Aorta (tissue), 5 donors: ENCODE data around the gene TTPAL. TPM values are rescaled to one million over a fixed set of nuclear protein-coding genes. Genes with fewer than 3 reads are reported as not detected.

Experiments used
- ATAC-seq: fragments of 200-7000 bp; cut with Tn5 transposase; one replicate; pipeline ENCODE4 v1.9.1; 2022; ENCODE audit warnings: moderate library complexity; ENCODE audit not compliant: low FRiP score
- DNase-seq, 2 donors: peaks; one replicate each; pipeline ENCODE4 v3.0.0-alpha.2; 2020
- H3K27ac ChIP-seq, 2 donors: one replicate each; pipeline ENCODE4 v1.5.1; 2013; ENCODE audit warnings: low read length in 2 of 2, mild to moderate bottlenecking in 2 of 2, moderate library complexity in 2 of 2, control low read depth in 1 of 2, inconsistent platforms in 1 of 2, low read depth in 1 of 2
- H3K27me3 ChIP-seq, 2 donors: one replicate each; pipeline ENCODE4 v1.6.1; 2013; ENCODE audit warnings: control low read depth in 1 of 2, low read length in 1 of 2, mild to moderate bottlenecking in 1 of 2, moderate library complexity in 1 of 2; ENCODE audit not compliant: insufficient read depth in 2 of 2, control insufficient read depth in 1 of 2
- H3K36me3 ChIP-seq, 2 donors: one replicate each; pipeline ENCODE4 v1.6.1; 2013; ENCODE audit warnings: control low read depth in 1 of 2, low read length in 1 of 2, mild to moderate bottlenecking in 1 of 2; ENCODE audit not compliant: insufficient read depth in 2 of 2, control insufficient read depth in 1 of 2
- H3K4me1 ChIP-seq, 2 donors: one replicate each; pipeline ENCODE4 v1.6.1; 2013; ENCODE audit warnings: low read length in 2 of 2, control low read depth in 1 of 2, mild to moderate bottlenecking in 1 of 2, moderate library complexity in 1 of 2; ENCODE audit not compliant: insufficient read depth in 2 of 2, control insufficient read depth in 1 of 2
- H3K4me3 ChIP-seq, 2 donors: one replicate each; pipeline ENCODE4 v1.5.1; 2013; ENCODE audit warnings: low read length in 2 of 2, control low read depth in 1 of 2, mild to moderate bottlenecking in 1 of 2
- H3K9me3 ChIP-seq: one replicate; pipeline ENCODE4 v1.6.1; 2013; ENCODE audit warnings: mild to moderate bottlenecking, low read length; ENCODE audit not compliant: control insufficient read depth
- WGBS, 2 donors: extraction: QIAGEN DNeasy Blood & Tissue Kit; methylation state at CpG; one replicate each; pipeline ENCODE4 v1.1.7; 2013; 5-methylcytosine and 5-hydroxymethylcytosine counted together
- intact Hi-C, 2 donors: fragments of 100-400 bp; cut with DNase I; formaldehyde crosslinking; loops; one replicate each; pipeline versions ENCODE4 v1.14.2 to v1.15.0; 2022
- polyA plus RNA-seq, 2 donors: library from polyadenylated mRNA; stranded (reverse); fragments of 200-250 nt; gene quantifications; one replicate each; pipeline ENCODE4 v1.2.3, GENCODE V29; 2013
- total RNA-seq, 2 donors: library from RNA; stranded (reverse); fragmentation: NEBNext Ultra II Directional; extraction: Animal tissue kit (Norgen Biotek cat#: 25700); gene quantifications; one replicate each; pipeline ENCODE4 v1.2.1, GENCODE V29; 2021
- donor health status: healthy with polysubstance abuse.
- donor health status: Bipolar disorder and iron deficiency.
- donor health status: DM: no; HTN: no; CAD: no.
- donor health status: DM: no; HTN: no; CAD: no.
- donor health status: DM: yes; HTN: yes; CAD: no.

Gene TTPAL
- total and polyA plus RNA-seq, 4 donors = 1.8 to 11.8 (median 5.9) TPM

- no peak overlapping the region for H3K4me3 ChIP-seq
- H3K9me3 ChIP-seq = peaks cover 4% of the 10 kb centered on the region
- no peak overlapping the region for H3K27ac ChIP-seq
- DNase-seq (no peak), ATAC-seq (no peak)
- intact Hi-C loops = no loop called here
- H3K36me3 ChIP-seq = no peaks in the 10 kb centered on the region
- WGBS, 2 donors = 54 to 63% methylated on average over 3 of the region's 3 CpGs
- H3K4me1 ChIP-seq = no peaks in the 10 kb centered on the region
- no peaks in the 10 kb centered on the region for H3K27me3 ChIP-seq
Observed at GRCh38 chr20:44450281-44450889, 25.3 kb upstream of the TTPAL start.

- Histone ChIP-seq H3K4me1 (no peaks in the 10 kb centered on the region), H3K27ac (no peak overlapping the region), H3K9me3 (peaks cover 2% of the 10 kb centered on the region), H3K36me3 (no peaks in the 10 kb centered on the region), H3K27me3 (no peaks in the 10 kb centered on the region), H3K4me3 (no peak overlapping the region)
- ATAC-seq (no peak), DNase-seq (no peak)
- intact Hi-C loops = no loop called here
- 62 to 67% methylated on average over 7 of the region's 7 CpGs for WGBS, 2 donors
Observed at GRCh38 chr20:44450903-44451450, 24.7 kb upstream of the TTPAL start.

- Histone ChIP-seq H3K36me3 (no peaks in the 10 kb centered on the region), H3K4me1 (no peaks in the 10 kb centered on the region), H3K27ac (no peak overlapping the region), H3K4me3 (no peak overlapping the region), H3K27me3 (no peaks in the 10 kb centered on the region), H3K9me3 (no peaks in the 10 kb centered on the region)
- intact Hi-C loops = no loop called here
- WGBS, 2 donors = 84 to 85% methylated on average over 7 of the region's 7 CpGs
- ATAC-seq (no peak), DNase-seq (peak in 1 of 2 donors; percentile 26)
Observed at GRCh38 chr20:44454306-44454963, 21.2 kb upstream of the TTPAL start.

GRCh38 chr20:44455126-44455525 lies 20.5 kb upstream of the TTPAL start:
- DNase-seq (no peak), ATAC-seq (no peak)
- Histone ChIP-seq H3K36me3 (no peaks in the 10 kb centered on the region), H3K4me1 (no peaks in the 10 kb centered on the region), H3K27me3 (no peaks in the 10 kb centered on the region), H3K9me3 (no peaks in the 10 kb centered on the region), H3K4me3 (no peak overlapping the region), H3K27ac (no peak overlapping the region)
- 74 to 78% methylated on average over 3 of the region's 3 CpGs for WGBS, 2 donors
- intact Hi-C loops = no loop called here

GRCh38 chr20:44456611-44457010 lies 19.1 kb upstream of the TTPAL start:
- Histone ChIP-seq H3K36me3 (no peaks in the 10 kb centered on the region), H3K9me3 (no peaks in the 10 kb centered on the region), H3K27ac (no peak overlapping the region), H3K4me1 (no peaks in the 10 kb centered on the region), H3K4me3 (no peak overlapping the region), H3K27me3 (no peaks in the 10 kb centered on the region)
- ATAC-seq = no peak
- intact Hi-C loops = no loop called here
- 86% methylated on average over 8 of the region's 8 CpGs for WGBS, 2 donors
- DNase-seq = no peak

- DNase-seq = peak in 1 of 2 donors; percentile 10
- Histone ChIP-seq H3K27me3 (no peaks in the 10 kb centered on the region), H3K4me1 (no peaks in the 10 kb centered on the region), H3K4me3 (no peak overlapping the region), H3K27ac (no peak overlapping the region), H3K9me3 (no peaks in the 10 kb centered on the region), H3K36me3 (no peaks in the 10 kb centered on the region)
- intact Hi-C loops = no loop called here
- no peak for ATAC-seq
- 56 to 60% methylated on average over 6 of the region's 6 CpGs for WGBS, 2 donors
Observed at GRCh38 chr20:44457016-44457415, 18.7 kb upstream of the TTPAL start.

- no peak overlapping the region for H3K4me3 ChIP-seq
- no peaks in the 10 kb centered on the region for H3K27me3 ChIP-seq
- no peaks in the 10 kb centered on the region for H3K9me3 ChIP-seq
- no peaks in the 10 kb centered on the region for H3K4me1 ChIP-seq
- no peak overlapping the region for H3K27ac ChIP-seq
- ATAC-seq (no peak), DNase-seq (peak in 1 of 2 donors; percentile 17)
- no peaks in the 10 kb centered on the region for H3K36me3 ChIP-seq
- 76 to 79% methylated on average over 2 of the region's 2 CpGs for WGBS, 2 donors
- intact Hi-C loops = no loop called here
Observed at GRCh38 chr20:44459271-44459670, 16.4 kb upstream of the TTPAL start.

- Histone ChIP-seq H3K4me1 (no peaks in the 10 kb centered on the region), H3K9me3 (no peaks in the 10 kb centered on the region), H3K27ac (no peak overlapping the region), H3K27me3 (no peaks in the 10 kb centered on the region), H3K4me3 (no peak overlapping the region), H3K36me3 (no peaks in the 10 kb centered on the region)
- DNase-seq = no peak
- intact Hi-C loops = no loop called here
- WGBS, 2 donors = 7 to 17% methylated on average over 3 of the region's 3 CpGs
- no peak for ATAC-seq
Observed at GRCh38 chr20:44460795-44461141, 14.9 kb upstream of the TTPAL start.
